Adrenal gland (tissue), 12 donors: ENCODE results near the gene KIF21B. TPM values are rescaled to one million over a fixed set of nuclear protein-coding genes. Genes with fewer than 3 reads are reported as not detected.

ENCODE experiments used
- DNase-seq, 7 donors: peaks; one replicate each; pipeline ENCODE4 v3.0.0-alpha.2; 2019 to 2020
- H3K27ac ChIP-seq, 5 donors: fragments of 200-600 bp; sonication (generic) in 4 of 5; 1 replicate in 3 of 5; 2 replicates in 2 of 5; pipeline versions ENCODE4 v1.5.1 to v1.8.0; 2016 to 2020; ENCODE audit warnings: mild to moderate bottlenecking in 1 of 5
- H3K27me3 ChIP-seq: fragments of 200-600 bp; 2 replicates; pipeline ENCODE4 v1.8.0; 2021
- H3K36me3 ChIP-seq, 2 donors: fragments of 200-600 bp; replicated peaks in 1 of 2; 1 replicate in 1 of 2; 2 replicates in 1 of 2; pipeline versions ENCODE4 v1.5.1 to v1.8.0; 2018 to 2022
- H3K4me1 ChIP-seq, 2 donors: fragments of 200-600 bp; replicated peaks in 1 of 2; 1 replicate in 1 of 2; 2 replicates in 1 of 2; pipeline versions ENCODE4 v1.5.1 to v1.8.0; 2018 to 2021
- H3K4me3 ChIP-seq, 4 donors: fragments of 200-600 bp; sonication (generic) in 3 of 4; one replicate each; pipeline ENCODE4 v1.5.1; 2016 to 2018
- H3K9me3 ChIP-seq, 3 donors: fragments of 200-600 bp; sonication (generic) in 1 of 3; replicated peaks in 1 of 3; 1 replicate in 2 of 3; 2 replicates in 1 of 3; pipeline versions ENCODE4 v1.5.1 to v1.8.0; 2016 to 2021
- POLR2A ChIP-seq, 2 donors: fragments of 450-650 bp; IDR thresholded peaks; one replicate each; pipeline ENCODE4 v1.6.1; 2017; ENCODE audit warnings: antibody characterized with exemption in 2 of 2, mild to moderate bottlenecking in 2 of 2, moderate library complexity in 1 of 2
- WGBS, 4 donors: extraction: QIAGEN DNeasy Blood & Tissue Kit in 2 of 4; methylation state at CpG; one replicate each; pipeline versions ENCODE4 v1.1.5 to v1.1.7; 2013 to 2017; 5-methylcytosine and 5-hydroxymethylcytosine counted together
- intact Hi-C, 2 donors: fragments of 100-400 bp; cut with DNase I; formaldehyde crosslinking; loops; one replicate each; pipeline versions ENCODE4 v1.14.1 to v1.15.0; 2022 to 2023
- polyA plus RNA-seq, 3 donors: library from polyadenylated mRNA; stranded (reverse); fragments of 200-250 nt in 2 of 3; fragments of 350-450 nt in 1 of 3; fragmentation: Illumina TruSeq in 1 of 3; extraction: RNeasy Lipid Tissue Mini Kit (QIAGEN cat#74804) in 1 of 3; gene quantifications; one replicate each; pipeline ENCODE4 v1.2.3, GENCODE V29; 2013 to 2014
- total RNA-seq, 9 donors: library from RNA; depleted of rRNA in 4 of 9; stranded (reverse); fragments of >200 nt in 4 of 9; fragments of 120-200 nt in 1 of 9; fragmentation: NEBNext Ultra II Directional in 1 of 9; extraction: Animal tissue kit (Norgen Biotek cat#: 25700) in 1 of 9; gene quantifications; one replicate each; pipeline versions ENCODE4 v1.1.0 to v1.2.4, GENCODE V29; 2013 to 2023
- TF ChIP-seq, protein P1 (sequence below), 6 experiments: fragments of 450-650 bp in 4 of 6; fragments of 200-600 bp in 2 of 6; sonication (generic) in 1 of 6; IDR thresholded peaks; 1 replicate in 5 of 6; 2 replicates in 1 of 6; pipeline versions ENCODE4 v1.5.1 to v1.8.0; 2016 to 2021; ENCODE audit warnings: antibody characterized with exemption in 6 of 6, mild to moderate bottlenecking in 2 of 6, moderate library complexity in 1 of 6
- donor health status: healthy with polysubstance abuse.
- donor health status: Bipolar disorder and iron deficiency.
- donor health status: DM: yes; HTN: yes; CAD: no.
- donor health status: DM: no; HTN: no; CAD: no.
- donor health status: DM: no; HTN: no; CAD: no.
- donor health status: DM: yes; HTN: yes; CAD: no.

KIF21B gene
- total and polyA plus RNA-seq, 12 donors = 0.28 to 2.8 (median 1.3) TPM

DNA sequence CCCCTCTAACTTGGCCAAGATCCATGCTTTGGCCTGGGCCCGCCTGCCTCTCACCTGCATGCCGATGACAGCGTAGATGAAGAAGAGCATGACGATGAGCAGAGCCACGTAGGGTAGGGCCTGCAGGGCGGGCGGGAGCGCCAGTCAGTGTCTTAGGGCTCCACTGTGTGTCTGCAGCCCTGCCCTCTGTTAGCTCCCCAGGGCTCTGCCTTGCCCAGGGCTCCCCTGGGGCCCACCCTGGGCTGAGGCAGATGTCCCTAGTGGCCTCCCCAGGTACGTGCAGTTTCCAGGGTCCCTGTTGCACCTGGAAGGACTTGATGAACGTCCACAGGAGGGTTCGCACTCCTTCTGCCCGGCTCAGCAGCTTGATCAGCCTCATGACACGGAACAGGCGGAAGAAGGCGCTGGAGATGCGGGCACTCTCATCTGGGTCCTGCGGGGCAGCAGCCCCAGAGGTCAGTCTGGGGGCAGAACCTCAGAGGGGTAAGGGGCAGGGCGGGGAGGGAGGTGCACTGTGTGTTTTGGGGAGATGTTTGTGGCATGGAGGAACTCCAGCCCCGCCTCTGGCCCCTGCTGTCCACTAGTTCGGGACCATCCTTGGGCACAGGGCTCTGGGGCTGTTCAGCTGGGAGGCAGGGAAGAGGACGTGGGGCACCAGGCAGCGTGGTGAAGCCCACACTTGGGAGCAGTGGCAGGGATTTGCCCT lies 29.8 kb upstream of the KIF21B start:
- Histone ChIP-seq H3K4me3 (no peak overlapping the region), H3K9me3 (no peaks in the 10 kb centered on the region), H3K27me3 (no peaks in the 10 kb centered on the region), H3K27ac (no peak overlapping the region), H3K36me3 (no peaks in the 10 kb centered on the region), H3K4me1 (no peaks in the 10 kb centered on the region)
- TF ChIP-seq POLR2A (IDR thresholded peaks at IDR 0.05) = no peak
- TF ChIP-seq, protein P1, sequence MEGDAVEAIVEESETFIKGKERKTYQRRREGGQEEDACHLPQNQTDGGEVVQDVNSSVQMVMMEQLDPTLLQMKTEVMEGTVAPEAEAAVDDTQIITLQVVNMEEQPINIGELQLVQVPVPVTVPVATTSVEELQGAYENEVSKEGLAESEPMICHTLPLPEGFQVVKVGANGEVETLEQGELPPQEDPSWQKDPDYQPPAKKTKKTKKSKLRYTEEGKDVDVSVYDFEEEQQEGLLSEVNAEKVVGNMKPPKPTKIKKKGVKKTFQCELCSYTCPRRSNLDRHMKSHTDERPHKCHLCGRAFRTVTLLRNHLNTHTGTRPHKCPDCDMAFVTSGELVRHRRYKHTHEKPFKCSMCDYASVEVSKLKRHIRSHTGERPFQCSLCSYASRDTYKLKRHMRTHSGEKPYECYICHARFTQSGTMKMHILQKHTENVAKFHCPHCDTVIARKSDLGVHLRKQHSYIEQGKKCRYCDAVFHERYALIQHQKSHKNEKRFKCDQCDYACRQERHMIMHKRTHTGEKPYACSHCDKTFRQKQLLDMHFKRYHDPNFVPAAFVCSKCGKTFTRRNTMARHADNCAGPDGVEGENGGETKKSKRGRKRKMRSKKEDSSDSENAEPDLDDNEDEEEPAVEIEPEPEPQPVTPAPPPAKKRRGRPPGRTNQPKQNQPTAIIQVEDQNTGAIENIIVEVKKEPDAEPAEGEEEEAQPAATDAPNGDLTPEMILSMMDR (IDR thresholded peaks at IDR 0.05) = no peak
- 83 to 93% (median 87%) methylated on average over 8 to 22 of the region's 22 CpGs for WGBS, 4 donors
- intact Hi-C loops = no loop called here
- no peak for DNase-seq

DNA sequence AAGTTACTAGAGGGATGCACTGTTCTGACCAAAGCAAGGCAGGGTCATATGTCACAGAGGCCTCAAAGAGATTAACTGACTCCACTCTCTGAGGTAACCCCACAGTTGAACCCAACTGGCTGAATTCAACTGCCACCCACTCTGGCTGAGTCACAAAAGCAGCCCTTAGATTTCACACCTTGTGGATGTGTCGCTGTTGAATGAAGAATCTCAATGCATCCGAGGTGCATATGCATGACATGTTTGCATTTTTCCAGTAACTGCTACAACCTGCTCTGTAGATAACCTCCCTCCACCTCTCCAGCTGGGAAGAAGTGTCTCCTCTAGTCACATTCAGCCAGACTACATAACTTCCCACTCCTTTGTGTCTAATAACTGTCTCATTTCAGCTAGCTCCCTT lies 27.9 kb upstream of the KIF21B start:
- H3K9me3 ChIP-seq = no peaks in the 10 kb centered on the region
- H3K27me3 ChIP-seq = no peaks in the 10 kb centered on the region
- H3K4me1 ChIP-seq = no peaks in the 10 kb centered on the region
- DNase-seq = no peak
- no peaks in the 10 kb centered on the region for H3K36me3 ChIP-seq
- TF ChIP-seq, protein P1 (IDR thresholded peaks at IDR 0.05) = no peak
- no peak for TF ChIP-seq POLR2A (IDR thresholded peaks at IDR 0.05)
- WGBS, 4 donors = 83 to 100% (median 89%) methylated on average over 2 of the region's 2 CpGs
- intact Hi-C loops = no loop called here
- H3K27ac ChIP-seq = no peak overlapping the region
- H3K4me3 ChIP-seq = no peak overlapping the region

DNA sequence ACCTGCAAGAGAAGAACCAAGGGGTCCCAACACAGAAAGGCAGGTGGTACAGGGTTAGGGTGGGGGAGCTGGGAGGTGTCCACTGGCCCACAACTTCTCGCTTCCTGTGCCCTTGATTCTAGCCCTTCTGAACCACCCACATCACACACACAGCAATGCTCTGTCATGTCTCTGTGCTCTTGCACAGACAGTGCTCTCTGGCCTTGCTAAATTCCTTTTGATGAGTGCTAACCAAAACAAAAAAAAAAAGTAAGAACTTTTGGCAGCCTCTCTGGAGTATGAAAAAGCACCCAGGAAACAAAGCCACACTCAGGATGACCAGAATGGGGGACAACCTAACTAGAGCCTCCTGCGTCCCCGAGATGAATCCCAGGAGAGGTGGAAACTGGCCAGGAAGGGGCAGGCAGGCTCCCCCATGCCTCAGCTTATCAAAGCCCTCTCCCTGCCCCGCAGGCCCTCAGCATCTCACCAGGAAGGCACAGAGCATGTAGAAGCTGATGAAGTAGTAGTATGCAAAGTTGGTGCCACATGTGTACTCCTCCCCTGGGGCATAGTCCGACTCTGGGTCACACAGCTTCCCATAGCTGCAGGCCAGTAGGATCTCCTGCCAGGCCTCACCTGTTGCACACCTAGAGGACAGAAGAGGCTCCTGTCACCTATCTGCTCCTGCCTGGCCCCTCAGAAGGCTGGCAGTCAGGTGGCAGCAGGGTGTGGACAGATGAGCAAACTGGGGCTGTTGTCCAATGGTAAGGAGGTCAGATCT lies 27.2 kb upstream of the KIF21B start:
- Histone ChIP-seq H3K36me3 (no peaks in the 10 kb centered on the region), H3K27ac (no peak overlapping the region), H3K9me3 (no peaks in the 10 kb centered on the region), H3K4me3 (no peak overlapping the region), H3K27me3 (no peaks in the 10 kb centered on the region), H3K4me1 (no peaks in the 10 kb centered on the region)
- no peak for DNase-seq
- 81 to 83% (median 82%) methylated on average over 4 to 5 of the region's 5 CpGs for WGBS, 4 donors
- TF ChIP-seq, protein P1 (IDR thresholded peaks at IDR 0.05) = no peak
- no peak for TF ChIP-seq POLR2A (IDR thresholded peaks at IDR 0.05)
- intact Hi-C loops = no loop called here

DNA sequence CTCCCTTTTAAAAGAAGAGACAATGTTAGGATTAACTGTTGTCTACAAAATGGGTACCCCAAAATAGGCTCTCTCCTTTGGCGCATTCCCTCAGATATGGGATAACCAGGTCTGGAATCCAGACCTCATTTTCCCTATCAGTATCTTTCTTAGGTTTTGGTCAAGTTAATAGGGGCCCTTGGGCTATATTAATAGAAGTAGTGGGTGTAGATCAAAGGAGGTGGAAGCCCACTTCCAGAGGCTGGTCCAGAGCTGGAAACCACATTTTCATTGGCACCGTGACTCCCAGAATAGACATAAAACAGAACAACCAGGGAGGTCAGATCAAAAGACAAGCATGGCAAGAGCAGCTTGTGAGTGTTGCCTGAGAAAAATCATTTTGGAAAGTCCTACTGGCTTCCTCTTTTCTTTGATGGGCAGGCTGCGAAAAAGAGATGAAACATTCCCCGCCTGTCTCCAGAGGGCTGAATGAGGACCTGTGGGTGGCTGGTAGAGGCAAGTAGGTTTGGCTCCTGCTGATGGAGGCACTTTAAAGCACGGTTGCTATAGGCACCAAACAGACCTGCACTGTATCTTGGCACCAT lies 25.8 kb upstream of the KIF21B start:
- Histone ChIP-seq H3K27ac (no peak overlapping the region), H3K36me3 (no peaks in the 10 kb centered on the region), H3K4me1 (no peaks in the 10 kb centered on the region), H3K27me3 (no peaks in the 10 kb centered on the region), H3K4me3 (no peak overlapping the region), H3K9me3 (no peaks in the 10 kb centered on the region)
- WGBS, 4 donors = 86 to 89% (median 87%) methylated on average over 5 of the region's 5 CpGs
- no peak for DNase-seq
- TF ChIP-seq, protein P1 (IDR thresholded peaks at IDR 0.05) = no peak
- no peak for TF ChIP-seq POLR2A (IDR thresholded peaks at IDR 0.05)
- intact Hi-C loops = no loop called here
